ENCODE data around the gene ARHGAP15. TPM values are rescaled to one million over a fixed set of nuclear protein-coding genes. Genes with fewer than 3 reads are reported as not detected.

ARHGAP15 gene
- total RNA-seq, 1 experiment from 2014 or later = 0.42 TPM

DNA sequence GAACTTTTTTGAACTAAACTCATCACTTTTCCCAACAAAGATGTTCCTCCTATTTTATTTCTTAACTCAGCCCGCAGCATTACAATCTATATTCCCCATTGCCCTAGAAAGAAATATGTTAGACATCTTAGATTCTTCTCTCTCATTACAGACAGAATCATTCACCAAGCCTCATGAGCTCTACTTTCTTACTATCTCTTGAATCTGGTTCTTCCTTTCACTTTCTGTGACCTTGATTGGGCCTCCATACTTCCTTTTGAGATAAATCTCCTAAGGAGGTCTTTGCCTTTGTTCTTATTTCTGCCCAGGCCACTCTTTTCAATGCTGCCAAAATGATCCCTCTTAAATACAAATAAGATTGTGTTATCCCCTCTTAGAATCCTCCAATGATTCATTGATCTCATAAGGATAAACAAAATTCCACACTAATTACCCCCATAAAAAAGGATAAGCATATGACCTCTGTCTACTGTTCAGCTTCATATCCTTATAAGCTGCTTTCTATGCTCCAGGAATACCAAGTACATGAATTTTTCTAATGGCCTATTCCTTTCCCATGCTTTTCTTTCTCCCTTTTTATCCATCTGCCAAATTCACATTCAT, 400.0 kb downstream of the ARHGAP15 start:
- ChIA-PET POLR2A (no interaction called here), RAD21 (ENCODE audit: low non-redundant PET in 1 of 2, low total read pairs in 2 of 2, uncharacterized antibody in 2 of 2, unreplicated experiment in 2 of 2) (no interaction called here)

More for the DNA sequence above, 400.0 kb downstream of the ARHGAP15 start:
- Histone ChIP-seq H3K9me2 (ENCODE audit: insufficient read depth) (no peaks in the 10 kb centered on the region), H3K27me3 (ENCODE audit: insufficient read depth, low read length) (no peaks in the 10 kb centered on the region), H2AFZ (ENCODE audit: low read depth, low read length, poor library complexity, severe bottlenecking) (no peak overlapping the region), H3K9me3 (ENCODE audit: control insufficient read depth in 1 of 2, insufficient read depth in 1 of 2, low read depth in 1 of 2, low read length in 2 of 2) (no peaks in the 10 kb centered on the region), H3K4me2 (ENCODE audit: low read length) (no peak overlapping the region), H3K36me3 (ENCODE audit: control insufficient read depth in 1 of 2, insufficient read depth in 2 of 2, low read length in 2 of 2) (no peaks in the 10 kb centered on the region), H3K9ac (ENCODE audit: low read length) (no peak overlapping the region), H3K4me3 (replicated peaks in 1 of 2; ENCODE audit: low read depth in 1 of 2, low read length in 2 of 2) (no peak overlapping the region), H4K20me1 (ENCODE audit: insufficient read depth) (no peaks in the 10 kb centered on the region), H3K27ac (ENCODE audit: low read depth, low read length) (no peak overlapping the region), H3K4me1 (ENCODE audit: control insufficient read depth in 1 of 2, insufficient read depth in 2 of 2, low read length in 2 of 2) (no peaks in the 10 kb centered on the region), H3K79me2 (ENCODE audit: insufficient read depth, low read length) (no peaks in the 10 kb centered on the region)
- intact Hi-C loops (cut with micrococcal nuclease) = no loop called here
- no TSS peak for BruUV-seq (replicated peaks)
- CTCF ChIA-PET = no interaction called here
- DNase-seq (ENCODE audit: low read depth, low spot score) = no peak
- no peak for TF ChIP-seq FOSL1 (IDR thresholded peaks at IDR 0.05; ENCODE audit: low read depth)
- TF ChIP-seq JUND (IDR thresholded peaks at IDR 0.05) = no peak
- TF ChIP-seq YY1 (IDR thresholded peaks at IDR 0.05; ENCODE audit: extremely low read depth, insufficient replicate concordance, low read depth, low read length) = no peak
- TF ChIP-seq, protein P1, sequence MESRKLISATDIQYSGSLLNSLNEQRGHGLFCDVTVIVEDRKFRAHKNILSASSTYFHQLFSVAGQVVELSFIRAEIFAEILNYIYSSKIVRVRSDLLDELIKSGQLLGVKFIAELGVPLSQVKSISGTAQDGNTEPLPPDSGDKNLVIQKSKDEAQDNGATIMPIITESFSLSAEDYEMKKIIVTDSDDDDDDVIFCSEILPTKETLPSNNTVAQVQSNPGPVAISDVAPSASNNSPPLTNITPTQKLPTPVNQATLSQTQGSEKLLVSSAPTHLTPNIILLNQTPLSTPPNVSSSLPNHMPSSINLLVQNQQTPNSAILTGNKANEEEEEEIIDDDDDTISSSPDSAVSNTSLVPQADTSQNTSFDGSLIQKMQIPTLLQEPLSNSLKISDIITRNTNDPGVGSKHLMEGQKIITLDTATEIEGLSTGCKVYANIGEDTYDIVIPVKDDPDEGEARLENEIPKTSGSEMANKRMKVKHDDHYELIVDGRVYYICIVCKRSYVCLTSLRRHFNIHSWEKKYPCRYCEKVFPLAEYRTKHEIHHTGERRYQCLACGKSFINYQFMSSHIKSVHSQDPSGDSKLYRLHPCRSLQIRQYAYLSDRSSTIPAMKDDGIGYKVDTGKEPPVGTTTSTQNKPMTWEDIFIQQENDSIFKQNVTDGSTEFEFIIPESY (IDR thresholded peaks at IDR 0.05; ENCODE audit: extremely low read depth, insufficient replicate concordance, low read length) = no peak
- no peak for TF ChIP-seq SIN3A (IDR thresholded peaks at IDR 0.05; ENCODE audit: low read depth)
- no peak for TF ChIP-seq ZFX (IDR thresholded peaks at IDR 0.05)
- no peak for TF ChIP-seq ZNF274 (IDR thresholded peaks at IDR 0.05; ENCODE audit: low read depth, low read length)
- TF ChIP-seq POLR2AphosphoS5 (IDR thresholded peaks at IDR 0.05; ENCODE audit: low read depth, low read length) = no peak
- no peak for TF ChIP-seq EZH2phosphoT487 (IDR thresholded peaks at IDR 0.05; ENCODE audit: borderline replicate concordance)
- no peak for TF ChIP-seq POLR2A (IDR thresholded peaks at IDR 0.05; ENCODE audit: borderline replicate concordance, extremely low read depth, insufficient read depth, insufficient read length)
- TF ChIP-seq SRF (IDR thresholded peaks at IDR 0.05; ENCODE audit: low read depth) = no peak
- TF ChIP-seq SP1 (IDR thresholded peaks at IDR 0.05; ENCODE audit: low read depth) = no peak
- TF ChIP-seq, protein P2, sequence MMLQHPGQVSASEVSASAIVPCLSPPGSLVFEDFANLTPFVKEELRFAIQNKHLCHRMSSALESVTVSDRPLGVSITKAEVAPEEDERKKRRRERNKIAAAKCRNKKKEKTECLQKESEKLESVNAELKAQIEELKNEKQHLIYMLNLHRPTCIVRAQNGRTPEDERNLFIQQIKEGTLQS (IDR thresholded peaks at IDR 0.05) = no peak
- TF ChIP-seq, protein P3, sequence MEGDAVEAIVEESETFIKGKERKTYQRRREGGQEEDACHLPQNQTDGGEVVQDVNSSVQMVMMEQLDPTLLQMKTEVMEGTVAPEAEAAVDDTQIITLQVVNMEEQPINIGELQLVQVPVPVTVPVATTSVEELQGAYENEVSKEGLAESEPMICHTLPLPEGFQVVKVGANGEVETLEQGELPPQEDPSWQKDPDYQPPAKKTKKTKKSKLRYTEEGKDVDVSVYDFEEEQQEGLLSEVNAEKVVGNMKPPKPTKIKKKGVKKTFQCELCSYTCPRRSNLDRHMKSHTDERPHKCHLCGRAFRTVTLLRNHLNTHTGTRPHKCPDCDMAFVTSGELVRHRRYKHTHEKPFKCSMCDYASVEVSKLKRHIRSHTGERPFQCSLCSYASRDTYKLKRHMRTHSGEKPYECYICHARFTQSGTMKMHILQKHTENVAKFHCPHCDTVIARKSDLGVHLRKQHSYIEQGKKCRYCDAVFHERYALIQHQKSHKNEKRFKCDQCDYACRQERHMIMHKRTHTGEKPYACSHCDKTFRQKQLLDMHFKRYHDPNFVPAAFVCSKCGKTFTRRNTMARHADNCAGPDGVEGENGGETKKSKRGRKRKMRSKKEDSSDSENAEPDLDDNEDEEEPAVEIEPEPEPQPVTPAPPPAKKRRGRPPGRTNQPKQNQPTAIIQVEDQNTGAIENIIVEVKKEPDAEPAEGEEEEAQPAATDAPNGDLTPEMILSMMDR (IDR thresholded peaks at IDR 0.05 in 2 of 3, conservative IDR thresholded peaks at IDR 0.05 in 1 of 3; ENCODE audit: borderline replicate concordance in 1 of 3, insufficient read depth in 1 of 3, low read depth in 2 of 3, low read length in 2 of 3) = no peak
- TF ChIP-seq, protein P4, sequence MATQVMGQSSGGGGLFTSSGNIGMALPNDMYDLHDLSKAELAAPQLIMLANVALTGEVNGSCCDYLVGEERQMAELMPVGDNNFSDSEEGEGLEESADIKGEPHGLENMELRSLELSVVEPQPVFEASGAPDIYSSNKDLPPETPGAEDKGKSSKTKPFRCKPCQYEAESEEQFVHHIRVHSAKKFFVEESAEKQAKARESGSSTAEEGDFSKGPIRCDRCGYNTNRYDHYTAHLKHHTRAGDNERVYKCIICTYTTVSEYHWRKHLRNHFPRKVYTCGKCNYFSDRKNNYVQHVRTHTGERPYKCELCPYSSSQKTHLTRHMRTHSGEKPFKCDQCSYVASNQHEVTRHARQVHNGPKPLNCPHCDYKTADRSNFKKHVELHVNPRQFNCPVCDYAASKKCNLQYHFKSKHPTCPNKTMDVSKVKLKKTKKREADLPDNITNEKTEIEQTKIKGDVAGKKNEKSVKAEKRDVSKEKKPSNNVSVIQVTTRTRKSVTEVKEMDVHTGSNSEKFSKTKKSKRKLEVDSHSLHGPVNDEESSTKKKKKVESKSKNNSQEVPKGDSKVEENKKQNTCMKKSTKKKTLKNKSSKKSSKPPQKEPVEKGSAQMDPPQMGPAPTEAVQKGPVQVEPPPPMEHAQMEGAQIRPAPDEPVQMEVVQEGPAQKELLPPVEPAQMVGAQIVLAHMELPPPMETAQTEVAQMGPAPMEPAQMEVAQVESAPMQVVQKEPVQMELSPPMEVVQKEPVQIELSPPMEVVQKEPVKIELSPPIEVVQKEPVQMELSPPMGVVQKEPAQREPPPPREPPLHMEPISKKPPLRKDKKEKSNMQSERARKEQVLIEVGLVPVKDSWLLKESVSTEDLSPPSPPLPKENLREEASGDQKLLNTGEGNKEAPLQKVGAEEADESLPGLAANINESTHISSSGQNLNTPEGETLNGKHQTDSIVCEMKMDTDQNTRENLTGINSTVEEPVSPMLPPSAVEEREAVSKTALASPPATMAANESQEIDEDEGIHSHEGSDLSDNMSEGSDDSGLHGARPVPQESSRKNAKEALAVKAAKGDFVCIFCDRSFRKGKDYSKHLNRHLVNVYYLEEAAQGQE (IDR thresholded peaks at IDR 0.05; ENCODE audit: low read depth) = no peak
- no peak for TF ChIP-seq TCF7L2 (IDR thresholded peaks at IDR 0.05; ENCODE audit: borderline replicate concordance, extremely low read depth, insufficient read depth, insufficient read length)
- no peak for TF ChIP-seq CBX3 (IDR thresholded peaks at IDR 0.05; ENCODE audit: low read depth)
- no peak for TF ChIP-seq RAD21 (IDR thresholded peaks at IDR 0.05; ENCODE audit: low read depth)
- no peak for TF ChIP-seq ELF1 (IDR thresholded peaks at IDR 0.05; ENCODE audit: borderline replicate concordance, low read depth)
- ATAC-seq = no peak
